Measurements from ENCODE around the gene TUBGCP2.

DNA sequence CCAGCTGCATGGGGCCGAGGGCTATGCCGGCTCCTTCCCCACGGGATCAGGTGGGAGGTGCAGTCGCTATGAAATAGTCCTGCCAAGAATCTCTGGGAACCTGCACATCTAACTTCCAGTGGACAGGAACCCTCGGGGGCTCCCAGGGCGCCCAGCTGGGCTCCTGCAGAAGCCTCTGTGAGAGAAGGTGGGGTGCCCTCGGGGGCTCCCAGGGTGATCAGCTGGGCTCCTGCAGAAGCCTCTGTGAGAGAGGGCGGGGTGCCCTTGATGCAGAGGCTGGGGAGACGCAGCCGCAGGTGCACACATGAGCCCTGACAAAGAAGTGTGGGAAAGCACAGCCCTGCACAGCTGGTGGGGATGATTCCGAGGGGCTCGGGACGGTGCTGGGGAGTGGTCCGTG, 65.1 kb downstream of the TUBGCP2 start:
- TF ChIP-seq POLR2A (IDR thresholded peaks at IDR 0.05; ENCODE audit: low read length) = no peak
- TF ChIP-seq GATA1 (IDR thresholded peaks at IDR 0.05; ENCODE audit: low read depth, low read length) = no peak

All from erythroblast (primary cell).